HG03378 (cell line): ENCODE data around the gene PGBD5.

Experiments used
- ATAC-seq: cut with Tn5 transposase; IDR thresholded peaks from one replicate; pipeline ENCODE4 v1.9.1; 2021; ENCODE audit warnings: mild to moderate bottlenecking, moderate library complexity; ENCODE audit not compliant: unreplicated experiment

The PGBD5 gene

DNA sequence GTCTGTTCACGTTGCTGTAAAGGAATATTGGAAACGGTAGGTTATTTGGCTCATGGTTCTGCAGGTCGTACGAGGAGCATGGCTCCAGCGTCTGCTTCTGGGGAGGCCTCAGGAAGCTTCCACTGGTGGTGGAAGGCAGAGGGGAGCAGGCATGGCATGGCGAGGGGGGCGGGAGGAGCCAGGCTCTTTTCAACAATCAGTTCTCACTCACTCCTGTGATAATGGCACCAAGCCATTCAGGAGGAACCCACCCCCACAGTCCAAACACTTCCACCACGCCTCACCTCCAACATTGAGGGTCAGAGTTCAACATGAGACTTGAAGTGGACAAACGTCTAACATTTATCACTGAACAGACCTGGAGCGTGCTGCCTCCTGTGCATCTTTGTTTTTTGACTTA is 141.2 kb downstream of the PGBD5 start:
- no peak for ATAC-seq

- no peak for ATAC-seq
Measured at GRCh38 chr1:230283678-230284077, 142.5 kb downstream of the PGBD5 start.

DNA sequence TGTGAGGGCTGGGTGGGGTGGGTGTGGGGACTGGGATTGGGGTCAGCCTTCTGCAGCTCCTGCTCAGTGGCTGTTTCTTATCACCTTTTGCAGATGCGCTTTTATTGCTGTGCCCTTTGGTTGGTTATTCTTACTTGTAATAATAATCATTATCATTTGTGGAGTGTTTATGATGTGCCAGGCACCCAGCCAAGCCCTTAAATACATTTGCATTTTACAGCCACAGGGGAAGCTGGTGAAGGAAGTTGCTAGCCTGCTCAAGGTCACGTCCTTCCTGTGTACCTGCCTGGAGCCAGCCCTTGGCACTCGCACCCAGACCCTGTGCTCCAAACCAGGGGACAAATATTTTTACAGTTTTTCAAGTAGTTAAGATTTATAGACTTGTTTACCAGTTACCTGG is 144.0 kb downstream of the PGBD5 start:
- ATAC-seq, result no peak

- no peak for ATAC-seq
Measured at GRCh38 chr1:230281556-230281955, 144.6 kb downstream of the PGBD5 start.

GRCh38 chr1:230280906-230281413 is 145.2 kb downstream of the PGBD5 start:
- ATAC-seq, result no peak

GRCh38 chr1:230280054-230280795 is 145.9 kb downstream of the PGBD5 start:
- ATAC-seq, result no peak

DNA sequence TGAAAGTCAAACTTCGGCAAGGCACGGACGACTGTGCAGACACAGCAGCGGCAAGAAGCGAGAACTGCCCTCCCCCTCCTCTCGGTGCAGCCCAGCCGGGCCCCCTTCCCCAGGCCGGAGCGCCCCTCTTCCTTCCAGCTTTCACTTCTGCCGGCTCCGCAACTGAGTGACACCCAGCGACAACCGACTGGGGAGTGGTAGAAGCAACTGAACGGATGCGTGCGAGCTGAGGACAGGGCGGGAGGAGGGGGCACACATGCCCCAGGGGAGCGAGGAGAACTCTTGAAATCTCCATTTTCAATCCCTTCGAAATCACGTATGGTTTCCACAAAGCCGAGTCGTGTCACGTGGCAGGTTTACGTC is 146.6 kb downstream of the PGBD5 start:
- ATAC-seq, result no peak

DNA sequence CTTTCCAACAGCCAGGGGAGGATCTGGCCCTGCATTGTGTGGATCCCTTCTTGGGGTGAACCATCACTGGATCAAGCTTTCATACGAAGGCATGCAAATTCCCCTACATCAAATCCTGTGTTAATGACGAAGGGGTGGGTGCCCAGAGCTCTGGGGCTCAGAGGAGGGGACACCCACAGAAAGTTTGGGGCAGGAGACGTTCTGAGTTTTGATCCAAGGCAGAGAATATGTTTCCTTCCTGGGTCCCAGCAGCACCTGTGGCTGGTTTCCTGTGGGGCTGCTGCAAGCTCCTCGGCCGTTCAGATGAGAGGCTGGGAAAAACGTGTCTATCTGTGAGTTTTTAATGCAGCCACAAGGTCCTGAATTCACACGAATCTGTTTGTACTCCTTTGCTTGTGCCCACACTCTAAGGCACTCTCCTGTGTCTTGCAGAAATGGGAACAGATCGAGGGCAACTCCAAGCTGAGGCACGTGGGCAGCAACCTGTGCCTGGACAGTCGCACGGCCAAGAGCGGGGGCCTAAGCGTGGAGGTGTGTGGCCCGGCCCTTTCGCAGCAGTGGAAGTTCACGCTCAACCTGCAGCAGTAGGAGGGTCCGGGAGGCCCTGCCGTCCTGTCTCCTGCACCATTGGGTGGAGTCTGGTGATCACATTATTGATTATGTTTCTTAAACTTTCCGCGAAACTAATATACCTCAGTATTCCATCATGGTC is 147.1 kb downstream of the PGBD5 start:
- ATAC-seq, result no peak

GRCh38 chr1:230278376-230278775 is 147.8 kb downstream of the PGBD5 start:
- no peak for ATAC-seq

- ATAC-seq, result no peak
Measured at GRCh38 chr1:230277201-230278025, 148.7 kb downstream of the PGBD5 start.

DNA sequence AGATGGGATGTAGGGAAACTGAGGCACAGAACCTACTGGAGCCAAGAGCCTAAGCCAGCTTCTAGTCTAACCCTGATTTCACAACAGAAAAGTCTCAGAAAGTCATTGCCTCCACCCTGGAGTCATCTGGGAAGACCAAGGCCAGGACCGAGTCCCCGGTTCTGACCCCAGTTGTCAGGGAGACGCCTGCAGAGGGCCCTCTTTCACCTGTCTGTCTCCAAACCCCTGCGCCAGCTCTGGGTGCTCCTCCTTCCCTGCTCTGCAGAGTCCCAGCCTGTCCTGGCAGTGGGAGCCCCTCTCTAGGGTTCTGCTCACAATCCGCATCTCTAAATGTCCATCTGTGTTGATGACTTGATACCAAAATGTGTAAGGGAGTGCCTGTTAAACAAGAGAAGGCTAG is 149.7 kb downstream of the PGBD5 start:
- no peak for ATAC-seq

- no peak for ATAC-seq
Measured at GRCh38 chr1:230274254-230274653, 151.9 kb downstream of the PGBD5 start.

- no peak for ATAC-seq
Measured at GRCh38 chr1:230273141-230273710, 152.9 kb downstream of the PGBD5 start.

GRCh38 chr1:230272557-230272956 is 153.6 kb downstream of the PGBD5 start:
- no peak for ATAC-seq

- no peak for ATAC-seq
Measured at GRCh38 chr1:230271300-230272035, 154.7 kb downstream of the PGBD5 start.

- peak; percentile 64 for ATAC-seq
Measured at GRCh38 chr1:230270559-230271281, 155.4 kb downstream of the PGBD5 start.

DNA sequence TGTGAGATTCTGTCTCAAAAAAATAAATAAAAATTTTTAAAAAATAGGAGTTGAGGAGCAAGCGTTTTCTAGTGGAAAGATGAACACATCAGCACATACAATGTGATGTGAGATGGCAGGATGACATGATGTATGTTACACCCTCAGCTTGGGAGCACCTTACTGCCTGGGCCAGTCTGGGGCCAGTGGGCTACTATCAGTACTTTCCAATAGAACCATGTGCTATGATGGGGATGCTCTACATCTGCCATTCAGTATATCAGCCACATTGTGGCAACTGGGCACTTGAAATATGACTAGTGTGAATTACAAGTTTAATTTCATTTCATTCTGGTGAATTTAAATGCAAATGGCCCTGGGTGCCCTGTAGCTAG is 156.0 kb downstream of the PGBD5 start:
- ATAC-seq, result peak; percentile 15

DNA sequence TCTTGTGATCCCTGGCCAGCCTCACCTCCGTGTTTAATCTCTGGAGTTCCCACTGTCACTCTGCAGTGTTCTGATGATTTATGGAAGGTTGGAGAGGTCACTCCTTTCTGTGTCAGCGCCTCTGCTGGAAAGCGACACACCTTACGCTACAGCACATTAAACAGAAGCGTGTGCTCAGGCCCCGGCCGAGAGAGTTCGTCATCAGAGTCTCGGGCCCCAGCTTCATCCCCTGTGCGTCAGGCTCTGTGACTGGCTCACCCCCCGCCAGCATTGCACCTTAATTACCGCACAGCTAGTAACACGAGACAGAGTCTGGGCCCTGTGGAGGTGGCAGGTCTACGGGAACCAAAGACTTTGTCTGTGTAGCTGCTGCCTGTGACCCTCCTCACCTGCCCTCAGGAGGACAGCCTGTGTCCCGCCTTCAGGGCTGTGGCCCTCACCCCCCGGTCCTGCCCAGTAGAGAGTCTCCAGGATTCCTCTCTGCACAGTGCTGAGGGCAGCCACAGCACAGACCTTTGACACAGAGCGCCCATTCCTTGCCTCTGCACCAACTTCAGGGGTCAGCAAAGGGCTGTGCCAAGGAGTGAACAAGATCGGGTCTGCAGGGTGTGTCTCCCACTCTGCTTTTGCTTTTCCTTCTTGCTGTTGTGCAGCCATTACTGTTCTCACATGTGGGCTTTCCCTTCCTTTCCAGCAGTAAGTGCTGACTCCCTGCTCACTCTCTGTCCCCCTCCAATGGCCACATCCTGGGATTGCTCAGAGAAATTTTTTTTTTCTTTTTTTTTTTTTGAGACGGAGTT is 157.6 kb downstream of the PGBD5 start:
- ATAC-seq, result no peak
